IMR-90 (cell line): ENCODE data around the gene KLK13. TPM values are rescaled to one million over a fixed set of nuclear protein-coding genes. Genes with fewer than 3 reads are reported as not detected.

ENCODE experiments used
- ATAC-seq: fragments of 200-7000 bp; cut with Tn5 transposase; 2 replicates; pipeline ENCODE4 v1.9.1; 2020; ENCODE audit warnings: low read depth, mild to moderate bottlenecking, moderate library complexity
- BruUV-seq: library from RNA; stranded (reverse); fragments of 400-500 nt; replicated peaks from 2 replicates; lab custom pipeline; 2021; lab: Mats Ljungman, UMichigan
- CTCF ChIA-PET: fragments of 300-600 bp; formaldehyde crosslinking; extraction: SDS; loops from one replicate; lab custom pipeline; 2021; ENCODE audit warnings: antibody characterized with exemption; lab: Yijun Ruan, JAX
- POLR2A ChIA-PET: fragments of 300-600 bp; sonication (Branson Sonifier 250); formaldehyde crosslinking; loops from one replicate; lab custom pipeline; 2022; ENCODE audit warnings: antibody characterized with exemption; ENCODE audit not compliant: unreplicated experiment; lab: Charles Lee
- DNase-seq: peaks from one replicate; pipeline ENCODE4 v3.0.0; 2013
- H2AFZ ChIP-seq: replicated peaks from 2 replicates; pipeline ENCODE3; 2013; ENCODE audit warnings: low read length, mild to moderate bottlenecking; ENCODE audit not compliant: poor library complexity
- H2AK5ac ChIP-seq: 2 replicates; pipeline ENCODE4 v1.6.1; 2013; ENCODE audit warnings: low read depth, low read length, inconsistent platforms
- H2AK9ac ChIP-seq: replicated peaks from 2 replicates; pipeline ENCODE3; 2013; ENCODE audit warnings: mild to moderate bottlenecking, low read depth, low read length, moderate library complexity; ENCODE audit not compliant: poor library complexity
- H2BK120ac ChIP-seq: 2 replicates; pipeline ENCODE4 v1.6.1; 2013; ENCODE audit warnings: low read depth, low read length, inconsistent platforms
- H2BK15ac ChIP-seq: 3 replicates; pipeline ENCODE4 v1.6.1; 2013; ENCODE audit warnings: low read depth, low read length, inconsistent platforms
- H2BK20ac ChIP-seq: 2 replicates; pipeline ENCODE4 v1.6.1; 2013; ENCODE audit warnings: low read depth, mild to moderate bottlenecking, inconsistent platforms, low read length, moderate library complexity
- H2BK5ac ChIP-seq: 2 replicates; pipeline ENCODE4 v1.6.1; 2013; ENCODE audit warnings: mild to moderate bottlenecking, low read depth, low read length, inconsistent platforms; ENCODE audit not compliant: poor library complexity, severe bottlenecking
- H3K14ac ChIP-seq: replicated peaks from 2 replicates; pipeline ENCODE4 v1.6.1; 2013; ENCODE audit warnings: low read depth, low read length, inconsistent platforms
- H3K18ac ChIP-seq: 2 replicates; pipeline ENCODE4 v1.6.1; 2013; ENCODE audit warnings: low read depth, low read length, control low read depth
- H3K23ac ChIP-seq: 2 replicates; pipeline ENCODE4 v1.6.1; 2013; ENCODE audit warnings: low read depth, low read length, inconsistent platforms
- H3K27ac ChIP-seq: 2 replicates; pipeline ENCODE4 v1.5.1; 2013; ENCODE audit warnings: mild to moderate bottlenecking, control low read depth, low read length; ENCODE audit not compliant: insufficient read depth
- H3K27me3 ChIP-seq: 2 replicates; pipeline ENCODE4 v1.6.1; 2013; ENCODE audit warnings: low read length; ENCODE audit not compliant: control insufficient read depth, insufficient read depth
- H3K36me3 ChIP-seq: 2 replicates; pipeline ENCODE4 v1.6.1; 2013; ENCODE audit warnings: low read length, mixed read lengths; ENCODE audit not compliant: control insufficient read depth, insufficient read depth
- H3K4ac ChIP-seq: 2 replicates; pipeline ENCODE4 v1.6.1; 2013; ENCODE audit warnings: low read depth, low read length, inconsistent platforms
- H3K4me1 ChIP-seq: 2 replicates; pipeline ENCODE4 v1.6.1; 2013; ENCODE audit warnings: low read length, mixed read lengths; ENCODE audit not compliant: control insufficient read depth, insufficient read depth
- H3K4me2 ChIP-seq: 2 replicates; pipeline ENCODE4 v1.6.1; 2013; ENCODE audit warnings: low read depth, mild to moderate bottlenecking, control low read depth, low read length, moderate library complexity
- H3K4me3 ChIP-seq: 2 replicates; pipeline ENCODE4 v1.5.1; 2013; ENCODE audit warnings: low read depth, mild to moderate bottlenecking, control low read depth, low read length, moderate library complexity; ENCODE audit not compliant: insufficient read depth
- H3K56ac ChIP-seq: 2 replicates; pipeline ENCODE4 v1.6.1; 2013; ENCODE audit warnings: low read length, inconsistent platforms; ENCODE audit not compliant: insufficient read depth; ENCODE audit errors: extremely low read depth
- H3K79me1 ChIP-seq, 2 experiments: 2 replicates each; pipeline ENCODE4 v1.6.1; 2013; ENCODE audit warnings: low read length in 2 of 2, inconsistent platforms in 1 of 2, low read depth in 1 of 2
- H3K9ac ChIP-seq: 2 replicates; pipeline ENCODE4 v1.6.1; 2013; ENCODE audit warnings: low read depth, low read length, control low read depth
- H3K9me1 ChIP-seq: 2 replicates; pipeline ENCODE4 v1.6.1; 2013; ENCODE audit warnings: low read length, inconsistent platforms; ENCODE audit not compliant: insufficient read depth
- H3K9me3 ChIP-seq: 2 replicates; pipeline ENCODE4 v1.6.1; 2013; ENCODE audit warnings: low read length; ENCODE audit not compliant: control insufficient read depth, insufficient read depth
- H4K20me1 ChIP-seq: 2 replicates; pipeline ENCODE4 v1.6.1; 2013; ENCODE audit warnings: low read length, inconsistent platforms; ENCODE audit not compliant: insufficient read depth
- H4K5ac ChIP-seq: 2 replicates; pipeline ENCODE4 v1.6.1; 2013; ENCODE audit warnings: mild to moderate bottlenecking, low read depth, low read length, control low read depth
- H4K8ac ChIP-seq, 2 experiments: 2 replicates each; pipeline ENCODE4 v1.6.1; 2013; ENCODE audit warnings: low read depth in 2 of 2, low read length in 2 of 2, control low read depth in 1 of 2, inconsistent platforms in 1 of 2
- H4K91ac ChIP-seq: 2 replicates; pipeline ENCODE4 v1.6.1; 2013; ENCODE audit warnings: low read depth, low read length, inconsistent platforms; ENCODE audit not compliant: insufficient read depth
- BHLHE40 ChIP-seq: fragments of 150-350 bp; IDR thresholded peaks from 2 replicates; pipeline ENCODE4 v1.6.1; 2016; ENCODE audit warnings: mild to moderate bottlenecking, low read depth, low read length
- CEBPB ChIP-seq: IDR thresholded peaks from 2 replicates; pipeline ENCODE4 v1.6.1; 2012; ENCODE audit warnings: low read depth, low read length, improper control_type of control experiment
- CHD1 ChIP-seq: IDR thresholded peaks from 2 replicates; pipeline ENCODE4 v1.6.1; 2012; ENCODE audit warnings: low read depth, low read length, improper control_type of control experiment
- CTCF ChIP-seq: conservative IDR thresholded peaks from 2 replicates; pipeline ENCODE4 v1.5.1; 2012; ENCODE audit warnings: mild to moderate bottlenecking, low read depth, low read length, improper control_type of control experiment
- FOS ChIP-seq: fragments of 150-350 bp; IDR thresholded peaks from 2 replicates; pipeline ENCODE4 v1.6.1; 2016; ENCODE audit warnings: low read depth, low read length
- MAFK ChIP-seq: IDR thresholded peaks from 2 replicates; pipeline ENCODE4 v1.6.1; 2012; ENCODE audit warnings: low read depth, low read length, improper control_type of control experiment
- MAZ ChIP-seq: IDR thresholded peaks from 2 replicates; pipeline ENCODE4 v1.6.1; 2012; ENCODE audit warnings: low read depth, mild to moderate bottlenecking, low read length, improper control_type of control experiment, moderate library complexity, borderline replicate concordance
- MXI1 ChIP-seq: IDR thresholded peaks from 2 replicates; pipeline ENCODE4 v1.6.1; 2012; ENCODE audit warnings: low read depth, mild to moderate bottlenecking, low read length, moderate library complexity, borderline replicate concordance
- NFE2L2 ChIP-seq: fragments of 150-350 bp; IDR thresholded peaks from 2 replicates; pipeline ENCODE4 v1.6.1; 2016; ENCODE audit warnings: low read depth, mild to moderate bottlenecking, low read length
- POLR2A ChIP-seq: IDR thresholded peaks from 2 replicates; pipeline ENCODE4 v1.6.1; 2012; ENCODE audit warnings: mild to moderate bottlenecking, low read depth, low read length
- RAD21 ChIP-seq: IDR thresholded peaks from 2 replicates; pipeline ENCODE4 v1.6.1; 2012; ENCODE audit warnings: low read length, improper control_type of control experiment
- RCOR1 ChIP-seq: IDR thresholded peaks from 2 replicates; pipeline ENCODE4 v1.6.1; 2012; ENCODE audit warnings: mild to moderate bottlenecking, low read length, improper control_type of control experiment; ENCODE audit not compliant: insufficient replicate concordance
- RFX5 ChIP-seq: IDR thresholded peaks from 2 replicates; pipeline ENCODE4 v1.8.0; 2012; ENCODE audit warnings: low read depth, mild to moderate bottlenecking, low read length, moderate library complexity
- SMC3 ChIP-seq: fragments of 150-350 bp; IDR thresholded peaks from 2 replicates; pipeline ENCODE4 v1.6.1; 2016; ENCODE audit warnings: low read depth, mild to moderate bottlenecking, antibody characterized with exemption, low read length, moderate library complexity
- USF2 ChIP-seq: fragments of 150-350 bp; IDR thresholded peaks from 2 replicates; pipeline ENCODE4 v1.6.1; 2017; ENCODE audit warnings: mild to moderate bottlenecking, antibody characterized with exemption, low read length, low read depth
- WGBS, 2 experiments: methylation state at CpG; one replicate each; pipeline versions ENCODE4 v1.1.5 to v1.1.7; 2013; ENCODE audit warnings: missing lambda C conversion rate in 2 of 2; ENCODE audit not compliant: insufficient read length in 1 of 2; ENCODE audit errors: extremely low coverage in 2 of 2; 5-methylcytosine and 5-hydroxymethylcytosine counted together
- dilution Hi-C: fragments of 300-500 bp; cut with HindIII; formaldehyde crosslinking; loops from one replicate; pipeline ENCODE4 v1.14.3; 2018; ENCODE audit warnings: low sequenced_read_pairs; ENCODE audit not compliant: unreplicated experiment
- in situ Hi-C: fragments of 300-500 bp; cut with MboI; formaldehyde crosslinking; loops from 3 replicates; pipeline ENCODE4 v1.14.3; 2019; ENCODE audit warnings: low sequenced_read_pairs, inconsistent platforms, mixed read lengths
- intact Hi-C: fragments of 100-400 bp; cut with micrococcal nuclease; formaldehyde crosslinking; loops from 2 replicates; pipeline ENCODE4 v1.10.0; 2022
- polyA plus RNA-seq, 3 experiments: library from polyadenylated mRNA; depleted of rRNA; stranded (reverse); fragments of >200 nt; gene quantifications; 2 replicates each; pipeline ENCODE4 v1.2.3, GENCODE V29; 2012; ENCODE audit warnings: low replicate concordance in 1 of 3
- total RNA-seq: library from RNA; depleted of rRNA; stranded (reverse); fragments of >200 nt; gene quantifications from 2 replicates; pipeline ENCODE4 v1.2.3, GENCODE V29; 2012
- TF ChIP-seq, protein P1 (sequence below): fragments of 150-350 bp; IDR thresholded peaks from 2 replicates; pipeline ENCODE4 v1.6.1; 2016; ENCODE audit warnings: low read depth, mild to moderate bottlenecking, low read length, moderate library complexity, borderline replicate concordance

The KLK13 gene
- total and polyA plus RNA-seq, 2 of the 4 experiments (the other 2 are of a cell fraction) = not detected

GRCh38 chr19:51022526-51022925 lies 42.4 kb downstream of the KLK13 start:
- Histone ChIP-seq H3K56ac (no peak overlapping the region), H4K20me1 (no peaks in the 10 kb centered on the region), H3K79me1 (no peaks in the 10 kb centered on the region), H2AK5ac (no peak overlapping the region), H3K9me3 (no peaks in the 10 kb centered on the region), H4K91ac (no peak overlapping the region), H3K27me3 (peaks cover 15% of the 10 kb centered on the region), H2AFZ (no peak overlapping the region), H3K4ac (no peak overlapping the region), H3K14ac (no peak overlapping the region), H3K4me2 (no peak overlapping the region), H3K27ac (no peak overlapping the region), H2BK15ac (no peak overlapping the region), H3K4me1 (no peaks in the 10 kb centered on the region), H2BK20ac (no peak overlapping the region), H2AK9ac (no peak overlapping the region), H3K36me3 (no peaks in the 10 kb centered on the region), H3K23ac (no peak overlapping the region), H2BK120ac (no peak overlapping the region), H2BK5ac (no peak overlapping the region), H3K9me1 (no peaks in the 10 kb centered on the region), H4K5ac (no peak overlapping the region), H4K8ac (no peak overlapping the region), H3K18ac (no peak overlapping the region), H3K4me3 (no peak overlapping the region), H3K9ac (no peak overlapping the region)
- TF ChIP-seq MAFK (no peak), CTCF (no peak), POLR2A (no peak), USF2 (no peak), CHD1 (no peak), MXI1 (no peak), RAD21 (no peak), RFX5 (no peak), RCOR1 (no peak), NFE2L2 (no peak), BHLHE40 (no peak), MAZ (no peak), FOS (no peak), SMC3 (no peak), CEBPB (no peak)
- TF ChIP-seq, protein P1, sequence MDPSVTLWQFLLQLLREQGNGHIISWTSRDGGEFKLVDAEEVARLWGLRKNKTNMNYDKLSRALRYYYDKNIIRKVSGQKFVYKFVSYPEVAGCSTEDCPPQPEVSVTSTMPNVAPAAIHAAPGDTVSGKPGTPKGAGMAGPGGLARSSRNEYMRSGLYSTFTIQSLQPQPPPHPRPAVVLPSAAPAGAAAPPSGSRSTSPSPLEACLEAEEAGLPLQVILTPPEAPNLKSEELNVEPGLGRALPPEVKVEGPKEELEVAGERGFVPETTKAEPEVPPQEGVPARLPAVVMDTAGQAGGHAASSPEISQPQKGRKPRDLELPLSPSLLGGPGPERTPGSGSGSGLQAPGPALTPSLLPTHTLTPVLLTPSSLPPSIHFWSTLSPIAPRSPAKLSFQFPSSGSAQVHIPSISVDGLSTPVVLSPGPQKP = no peak
- 34% methylated on average over 5 of the region's 14 CpGs; no CpG with 5 or more reads in 1 of the 2 experiments for WGBS, 2 experiments
- BruUV-seq = no TSS peak
- no peak for DNase-seq
- ChIA-PET POLR2A (no interaction called here), CTCF (no interaction called here)
- ATAC-seq = no peak
- dilution Hi-C loops (no loop called here), intact Hi-C loops (no loop called here), in situ Hi-C loops (no loop called here)
